HG02798 (cell line): ENCODE data around the gene KLF7.

Experiments
- ATAC-seq: cut with Tn5 transposase; IDR thresholded peaks from one replicate; pipeline ENCODE4 v1.9.1; 2021; ENCODE audit warnings: mild to moderate bottlenecking; ENCODE audit not compliant: unreplicated experiment, poor library complexity

KLF7 gene

DNA sequence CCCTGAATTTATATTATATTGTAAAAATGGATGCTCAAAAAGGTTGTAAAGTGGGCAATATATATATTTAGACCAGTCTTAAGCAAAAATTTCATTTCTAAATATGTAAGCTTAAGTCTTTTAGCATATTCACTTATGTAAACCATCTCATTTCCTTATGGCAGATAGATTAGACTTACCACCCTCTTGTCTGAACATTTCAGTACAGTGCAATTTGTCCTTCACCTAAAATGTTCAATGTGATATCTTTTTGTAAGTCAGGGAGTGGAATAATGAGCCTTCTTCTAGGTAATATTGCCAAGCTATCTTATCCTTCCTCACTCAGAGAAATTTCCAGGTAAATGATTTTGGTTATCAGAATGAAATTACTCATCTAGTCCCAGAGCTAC, 92.3 kb downstream of the KLF7 start:
- ATAC-seq, result peak; percentile 21

DNA sequence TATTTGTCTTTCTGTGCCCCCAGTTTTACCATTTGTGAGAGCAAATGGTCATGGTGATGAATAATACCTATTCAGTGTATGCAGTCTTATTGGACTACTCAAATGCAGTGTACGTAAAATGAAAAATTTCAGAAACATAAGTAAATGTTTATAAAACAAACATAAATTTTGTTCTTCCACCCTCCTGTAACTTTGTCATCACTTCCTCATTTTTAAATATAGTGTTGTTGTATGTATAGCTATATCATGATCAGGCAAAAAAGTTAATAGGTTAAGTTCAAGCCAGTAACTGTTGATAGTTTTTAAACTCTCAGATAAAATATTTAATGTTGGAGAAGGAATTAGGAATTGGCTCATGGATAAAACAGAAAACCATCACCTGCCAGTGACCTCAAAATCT, 93.2 kb downstream of the KLF7 start:
- ATAC-seq, result no peak

DNA sequence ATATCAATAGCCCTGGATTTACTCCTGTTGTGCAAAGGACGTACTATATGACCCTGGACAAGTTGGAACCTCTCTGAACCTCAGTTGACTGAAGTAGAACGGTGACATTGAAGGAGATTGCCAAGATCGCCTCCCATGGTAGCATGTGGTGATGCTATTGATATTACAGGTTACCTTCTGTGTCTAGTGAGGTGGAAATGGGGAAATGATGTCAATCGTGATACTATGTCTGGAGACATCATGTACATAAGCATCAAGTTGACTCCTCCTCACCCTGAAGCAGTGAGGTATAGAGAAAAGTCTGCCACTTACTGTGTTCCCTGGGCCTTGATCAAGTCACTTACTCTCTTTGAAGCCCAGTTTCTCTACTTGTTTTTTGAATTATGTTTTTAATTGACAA, 93.9 kb downstream of the KLF7 start:
- ATAC-seq, result no peak

DNA sequence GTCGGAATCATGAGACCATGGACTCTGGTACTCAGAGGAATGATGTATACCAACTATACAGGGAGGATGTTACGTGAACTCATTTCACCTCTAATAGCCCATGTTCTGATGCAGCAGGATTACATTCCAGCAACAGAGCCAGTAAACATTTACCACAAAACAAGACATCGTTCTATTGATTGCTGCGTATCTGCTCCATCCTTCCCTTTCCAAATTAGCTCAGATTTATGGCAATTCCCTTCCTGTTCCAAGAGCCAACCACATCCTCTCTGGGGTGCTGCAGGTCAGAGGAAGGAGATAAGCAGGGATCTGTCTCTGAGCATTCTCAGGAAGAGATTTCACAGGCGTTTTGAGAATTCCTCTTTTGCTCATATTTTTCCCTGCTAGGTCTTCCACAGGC, 98.3 kb downstream of the KLF7 start:
- no peak for ATAC-seq

DNA sequence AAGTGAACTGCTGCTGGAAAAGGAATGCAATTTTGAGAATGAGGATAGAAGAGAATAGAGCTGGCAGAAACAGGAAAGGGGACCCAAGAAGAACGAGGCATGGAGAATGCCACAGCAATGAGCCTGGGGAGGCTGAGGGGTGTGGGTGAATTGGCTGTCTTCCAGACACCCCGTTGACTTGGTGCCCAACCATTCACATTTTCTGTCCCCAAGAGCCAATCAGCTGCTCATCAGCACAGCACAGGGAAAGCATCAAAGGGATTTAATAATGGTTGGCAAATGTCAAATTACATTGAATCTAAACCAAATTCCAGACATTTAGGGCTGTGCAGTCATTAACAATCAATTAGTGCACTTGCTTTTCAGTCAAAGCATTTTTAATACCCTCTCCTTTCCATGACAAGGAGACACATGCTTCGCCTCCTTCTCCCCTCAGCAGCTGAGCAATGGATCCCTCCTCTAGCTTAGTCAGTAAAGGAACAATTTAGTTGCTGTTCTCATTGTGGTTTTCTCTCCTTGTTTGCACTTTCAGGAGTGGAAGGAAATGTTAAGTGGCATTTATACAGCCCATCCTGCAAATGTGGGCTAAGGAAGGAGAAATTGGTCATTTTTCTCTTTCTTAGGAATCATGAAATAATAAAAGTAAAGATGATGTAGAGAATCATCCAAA, 98.8 kb downstream of the KLF7 start:
- no peak for ATAC-seq

DNA sequence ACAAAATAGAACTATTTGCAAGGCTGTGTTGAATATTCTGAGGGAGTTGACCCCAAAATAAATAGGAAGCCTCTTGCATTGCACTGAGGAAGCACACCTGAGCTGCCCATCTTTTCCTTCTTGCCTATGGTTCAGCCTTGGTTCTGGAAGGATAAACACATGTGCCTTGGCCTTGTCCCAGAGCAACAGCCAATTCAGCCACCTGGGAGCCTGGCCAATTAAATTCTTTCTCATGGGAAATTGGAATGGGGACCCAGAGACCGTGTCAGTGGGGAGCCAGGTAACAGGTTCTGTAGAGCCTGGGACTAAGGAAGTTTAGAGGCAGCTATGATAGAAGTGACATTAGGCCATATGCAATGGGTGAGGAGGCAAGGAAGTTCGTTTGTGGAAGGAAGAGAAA, 99.6 kb downstream of the KLF7 start:
- no peak for ATAC-seq

DNA sequence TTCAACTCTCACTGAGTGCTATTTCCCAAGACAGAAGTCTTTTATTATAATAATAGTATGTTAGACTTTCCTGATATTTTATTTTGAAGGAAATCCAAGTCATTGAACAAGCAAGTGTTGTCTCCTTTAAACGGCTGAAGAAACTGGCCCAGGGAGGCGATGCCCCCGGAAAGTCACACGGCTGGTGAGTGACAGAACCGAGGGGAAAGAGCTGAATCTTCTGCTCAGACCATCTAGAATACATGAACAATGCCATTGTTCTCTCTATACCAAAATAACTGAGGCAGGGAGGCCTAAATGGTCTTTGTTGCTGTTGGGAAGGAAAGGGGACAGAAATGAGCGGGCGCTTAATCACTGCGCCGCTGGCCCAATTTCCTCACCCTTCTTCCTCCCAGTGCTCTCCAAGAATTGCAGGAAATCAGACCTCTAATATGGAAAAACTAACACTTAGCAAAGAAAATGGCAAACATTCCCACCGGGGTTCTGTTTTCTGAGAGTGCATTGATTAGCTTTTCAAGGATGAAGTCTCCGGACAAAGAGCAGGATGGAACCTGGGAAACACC, 101.5 kb downstream of the KLF7 start:
- no peak for ATAC-seq

DNA sequence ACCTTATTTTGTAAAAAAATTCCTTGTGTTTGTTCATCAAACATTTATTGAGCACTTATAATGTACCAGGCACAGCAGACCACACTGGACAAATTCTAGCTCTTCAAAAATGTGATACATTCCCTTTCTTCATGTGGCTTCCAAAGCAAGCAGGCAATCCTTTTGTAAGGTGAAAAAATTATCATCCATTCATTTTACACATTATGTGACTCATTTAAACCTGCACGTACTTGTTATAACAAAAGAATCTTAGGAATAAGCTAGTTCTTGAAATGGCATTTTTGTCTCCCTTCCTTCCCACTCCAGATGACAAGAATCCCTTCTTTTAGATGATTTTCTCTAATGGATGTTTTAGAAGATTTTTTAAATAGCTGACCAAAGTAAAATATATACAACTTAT, 104.6 kb downstream of the KLF7 start:
- no peak for ATAC-seq

DNA sequence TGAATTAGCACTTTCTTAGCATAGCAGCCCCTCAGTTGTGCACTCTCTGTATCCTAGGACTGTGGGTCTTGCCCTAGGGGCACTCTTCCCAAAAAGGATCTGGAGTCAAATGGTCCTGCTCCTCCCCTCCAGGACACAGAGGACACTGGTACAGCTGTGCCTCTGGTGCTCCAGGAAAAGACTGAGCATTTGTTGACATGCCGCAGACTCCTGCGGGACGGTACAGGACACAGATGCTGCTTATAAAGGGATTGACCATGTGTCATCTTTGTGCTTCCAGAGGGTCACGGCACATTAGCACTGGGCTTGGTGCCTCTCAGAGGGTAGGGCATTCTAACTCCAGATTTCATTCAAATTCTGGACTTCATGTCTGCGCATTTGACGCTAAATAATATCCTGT, 110.5 kb downstream of the KLF7 start:
- ATAC-seq, result no peak

DNA sequence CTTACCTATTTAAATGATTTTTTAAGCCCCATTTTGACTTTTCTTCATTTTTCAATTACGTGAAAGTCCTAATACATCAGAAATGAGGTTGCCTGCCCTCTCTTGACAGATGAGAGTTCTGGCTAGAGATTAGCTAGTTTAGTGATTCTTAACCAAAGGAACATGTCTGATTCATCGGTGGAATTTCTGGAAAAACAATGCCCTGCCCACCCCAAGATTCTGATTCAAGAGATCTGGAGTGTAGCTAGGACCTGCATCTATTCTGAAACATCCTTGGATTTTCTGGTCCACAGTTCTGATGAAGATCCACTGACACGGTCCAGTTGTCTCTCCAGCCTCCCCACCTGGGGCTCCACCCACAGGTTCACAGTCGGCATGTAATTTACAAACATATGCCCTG, 111.2 kb downstream of the KLF7 start:
- no peak for ATAC-seq

DNA sequence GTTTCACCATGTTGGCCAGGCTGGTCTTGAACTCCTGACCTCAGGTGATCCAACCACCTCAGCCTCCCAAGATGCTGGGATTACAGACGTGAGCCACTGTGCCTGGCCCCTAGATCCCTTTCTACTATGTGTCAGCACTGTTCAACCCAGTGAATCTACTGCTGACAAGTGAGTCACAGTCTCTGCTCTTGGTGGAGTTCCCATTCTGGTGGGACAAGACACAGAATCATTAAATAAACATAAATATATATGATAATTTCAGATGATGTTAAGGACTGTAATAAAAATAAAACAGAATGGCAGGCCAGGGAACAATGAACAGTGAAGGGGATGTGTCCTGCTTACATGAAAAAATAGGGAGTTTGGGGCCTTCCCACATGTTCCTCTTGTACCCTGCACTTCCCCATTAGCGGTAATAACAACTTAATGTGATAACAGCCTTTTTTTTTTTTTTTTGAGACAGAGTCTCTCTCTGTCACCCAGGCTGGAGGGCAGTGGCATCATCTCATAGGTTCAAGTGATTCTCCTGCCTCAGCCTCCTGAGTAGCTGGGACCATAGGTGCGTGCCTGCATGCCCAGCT, 114.3 kb downstream of the KLF7 start:
- no peak for ATAC-seq

DNA sequence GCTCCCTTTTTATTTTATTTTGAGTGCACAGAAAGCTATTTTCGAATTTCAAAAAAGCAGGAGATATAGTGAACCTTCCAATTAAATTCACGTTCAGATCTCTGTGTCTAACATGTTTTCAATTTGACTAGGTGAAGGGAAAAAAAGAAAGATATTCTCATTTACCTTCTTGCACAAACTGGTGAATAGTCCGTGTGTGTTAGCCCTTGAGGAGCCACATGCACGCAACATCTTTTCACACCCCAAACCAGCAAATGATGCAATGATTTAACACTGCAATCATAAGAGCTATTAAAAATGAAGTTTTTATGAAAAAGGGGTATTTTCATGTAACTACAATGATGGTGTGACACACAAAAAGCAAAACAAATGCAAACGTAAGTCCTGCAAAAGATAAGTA, 116.6 kb downstream of the KLF7 start:
- no peak for ATAC-seq

DNA sequence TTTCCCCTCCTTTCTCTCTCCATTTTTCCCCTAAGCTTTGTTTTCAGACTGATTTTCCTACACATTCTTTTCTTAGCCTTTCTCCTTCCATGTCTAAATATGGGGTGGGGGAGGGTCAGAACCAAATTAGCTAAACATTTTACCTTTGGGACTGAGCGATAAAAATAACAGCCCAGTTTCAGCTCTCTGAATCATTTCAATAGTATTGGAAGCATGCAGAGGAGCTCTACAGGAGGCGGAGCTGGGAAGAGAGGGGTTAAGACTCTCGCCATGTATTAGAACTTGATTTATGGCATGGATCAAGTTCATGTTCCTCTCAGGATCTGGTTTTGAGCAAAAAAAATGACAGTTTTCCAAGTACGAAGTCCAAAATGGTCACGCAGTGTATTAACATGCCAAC, 117.3 kb downstream of the KLF7 start:
- no peak for ATAC-seq

DNA sequence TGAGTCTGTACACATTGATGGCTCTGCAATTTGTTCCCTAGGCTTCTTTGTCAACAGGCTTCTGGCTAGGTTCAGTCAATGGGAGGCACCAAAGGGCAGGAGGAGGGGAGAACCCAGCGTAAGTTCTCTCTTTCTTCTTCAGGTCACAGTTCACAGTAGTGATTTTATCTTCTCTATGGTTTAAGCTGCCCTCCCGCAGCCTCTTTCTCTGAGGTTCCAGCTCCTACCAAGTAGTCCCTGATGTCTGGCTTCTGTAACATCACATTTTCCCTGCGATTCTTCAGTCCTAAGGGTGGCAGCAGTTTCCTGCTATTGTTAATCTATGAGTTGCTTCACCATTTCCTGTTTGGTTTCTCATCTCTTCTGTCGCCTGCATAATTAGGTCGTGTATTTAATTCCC, 119.0 kb downstream of the KLF7 start:
- ATAC-seq, result no peak

DNA sequence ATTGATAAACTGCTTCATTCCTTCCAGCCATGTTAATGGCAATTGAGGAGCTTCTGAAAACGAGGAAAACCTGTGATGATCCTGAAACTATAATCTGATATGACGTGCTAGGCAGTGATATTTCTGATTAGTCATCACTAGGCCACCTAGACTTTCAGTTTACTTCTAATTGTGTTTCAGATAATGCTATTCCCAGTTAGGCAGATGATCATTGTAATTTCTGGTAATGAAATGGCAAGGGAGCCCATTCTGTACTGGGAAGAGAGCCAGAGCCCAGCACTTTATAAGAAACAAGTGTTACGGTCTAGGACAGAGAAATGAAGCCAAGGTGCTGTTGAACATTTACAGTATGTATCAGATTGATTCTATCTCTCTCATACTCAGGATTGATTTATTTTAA, 120.2 kb downstream of the KLF7 start:
- ATAC-seq, result no peak

DNA sequence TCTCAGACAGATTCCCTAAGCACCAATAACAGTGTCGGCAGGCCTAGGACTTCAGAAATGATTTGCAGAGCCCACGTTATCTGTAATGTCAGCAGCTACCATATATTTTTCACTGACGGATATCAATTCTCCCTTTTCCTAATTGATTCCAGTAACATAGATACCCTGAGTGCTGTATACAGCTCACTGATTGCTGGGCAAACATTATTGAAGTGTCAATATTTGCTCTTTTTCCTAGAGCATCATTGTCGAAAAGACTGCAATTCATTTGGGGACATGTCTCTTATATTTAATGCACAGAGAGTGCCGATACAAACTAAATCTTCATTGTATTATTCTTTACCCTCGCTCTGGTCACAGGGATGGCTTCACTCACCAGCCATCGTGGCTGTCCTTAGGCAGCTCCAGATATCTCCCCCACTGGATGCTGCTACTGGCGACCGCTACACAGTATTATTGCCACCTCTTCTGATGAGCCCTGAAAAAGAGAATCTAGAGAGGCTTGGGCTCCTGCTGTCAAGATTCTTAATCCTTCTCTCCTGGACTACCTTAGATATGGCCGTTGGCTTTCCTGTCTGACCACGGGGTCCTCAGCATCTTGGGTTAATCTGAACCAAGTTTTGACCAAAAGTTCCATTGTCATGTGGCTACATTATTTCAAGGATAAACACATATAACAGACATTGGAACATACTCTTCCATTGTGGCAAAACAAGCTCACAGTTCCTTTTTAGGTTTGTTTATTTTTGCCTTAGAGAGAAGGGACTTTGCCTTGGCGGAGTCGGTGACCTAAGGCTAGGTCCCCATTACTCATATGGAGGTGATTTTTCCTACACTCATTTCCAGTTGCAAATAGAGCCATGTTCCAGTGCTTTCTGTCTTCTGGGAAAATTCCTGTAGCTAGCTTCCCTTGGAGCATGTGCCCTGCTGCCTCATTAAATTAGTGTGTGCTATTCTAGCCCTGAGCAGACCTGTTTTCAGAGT, 121.1 kb downstream of the KLF7 start:
- ATAC-seq, result no peak

DNA sequence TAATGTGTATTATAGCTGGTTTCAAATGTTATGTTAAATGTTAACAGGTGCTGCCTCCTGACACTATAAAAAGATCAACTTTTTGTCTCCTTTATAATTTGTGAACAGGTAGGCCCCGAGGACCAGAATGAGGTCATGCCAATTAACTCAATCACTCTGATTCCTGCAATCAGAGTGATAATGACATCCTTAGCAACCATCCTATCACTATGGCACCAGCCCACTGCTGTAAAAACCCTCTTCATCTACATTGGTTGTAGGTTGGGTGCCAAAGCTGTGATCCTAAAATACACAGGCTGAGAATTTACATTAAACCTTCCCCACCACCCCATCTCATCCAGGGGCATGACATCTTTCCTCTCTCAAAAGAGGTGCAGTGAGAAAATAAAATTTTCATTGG, 122.9 kb downstream of the KLF7 start:
- ATAC-seq, result no peak

DNA sequence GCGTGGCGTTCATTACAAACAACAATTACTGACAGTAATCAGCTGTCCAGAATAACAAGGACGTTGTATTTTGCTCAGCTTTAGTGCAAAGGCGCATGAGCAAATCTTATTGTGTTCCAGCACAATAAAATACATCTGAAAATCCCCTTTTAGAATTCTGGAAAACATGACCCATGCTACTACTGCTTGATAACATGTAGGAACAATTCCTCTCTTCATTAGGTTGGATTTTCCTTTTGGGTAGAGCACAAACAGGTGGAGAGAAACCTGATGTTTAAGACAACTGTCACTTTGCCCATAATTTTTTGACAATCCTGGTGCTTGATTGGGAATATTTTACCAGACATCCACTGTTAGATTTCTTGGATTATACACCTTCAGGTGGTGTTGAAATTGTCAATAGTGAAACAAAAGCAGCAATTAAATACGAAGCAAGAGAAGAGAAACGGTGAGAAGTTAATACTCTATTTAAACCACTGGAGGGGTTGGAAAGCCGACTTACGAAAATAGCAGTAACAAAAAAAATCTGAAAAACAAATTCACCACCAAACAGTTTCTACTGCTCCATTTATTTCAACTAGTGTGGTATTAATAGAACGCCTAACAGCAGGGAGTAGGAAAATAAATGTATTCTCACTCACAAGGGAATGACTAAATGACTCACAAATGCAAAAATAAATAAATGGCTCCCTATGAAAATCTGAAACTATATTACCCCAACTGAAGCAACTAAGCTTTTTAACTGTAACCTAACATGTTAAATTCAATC, 123.8 kb downstream of the KLF7 start:
- no peak for ATAC-seq

DNA sequence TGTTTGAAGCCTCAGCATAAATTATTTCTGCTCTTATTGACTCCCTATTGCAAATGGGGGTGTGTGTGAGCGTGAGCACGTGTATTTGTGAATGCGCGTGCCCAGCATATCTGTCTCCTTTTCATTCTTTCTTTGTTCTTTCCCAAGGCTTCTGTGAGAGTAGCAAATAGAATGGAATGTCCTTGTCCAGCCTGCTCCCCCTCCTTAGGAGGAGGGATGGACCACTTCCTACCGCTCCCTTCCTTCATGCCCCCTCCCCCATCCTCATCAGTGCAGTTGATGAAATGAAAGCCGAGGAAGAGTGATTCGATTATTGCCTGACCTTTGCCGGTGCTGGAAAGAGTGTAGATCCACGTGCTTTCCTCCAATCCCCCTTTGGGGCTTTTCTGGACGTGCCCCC, 124.5 kb downstream of the KLF7 start:
- ATAC-seq, result no peak

DNA sequence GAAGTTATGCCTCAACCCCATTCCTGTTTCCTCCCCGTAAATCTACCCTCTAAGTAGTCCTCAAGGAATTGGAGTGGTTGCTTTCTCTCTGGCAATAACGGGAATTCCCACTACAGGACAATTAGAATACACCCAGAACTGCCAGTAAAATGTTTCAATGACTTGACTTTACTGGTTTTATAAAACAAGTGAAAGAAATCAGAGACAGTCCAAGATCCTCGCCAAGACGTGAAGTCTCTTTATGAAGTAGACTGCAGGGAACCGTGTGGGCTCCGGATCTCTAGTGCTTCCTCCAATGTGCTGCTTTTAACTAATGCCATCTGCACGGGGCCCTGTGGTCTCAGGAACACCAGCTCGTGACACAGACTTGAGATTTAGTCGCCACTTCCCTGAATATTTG, 125.1 kb downstream of the KLF7 start:
- ATAC-seq, result no peak
